NCI-H2171 treated with DMSO at 0.1 percent for 48 hours (cell line): ENCODE data around the gene ELFN1.

Experiments used
- DNase-seq: peaks from one replicate; lab custom pipeline; 2025; lab: John Stamatoyannopoulos, UW

Gene ELFN1

DNA sequence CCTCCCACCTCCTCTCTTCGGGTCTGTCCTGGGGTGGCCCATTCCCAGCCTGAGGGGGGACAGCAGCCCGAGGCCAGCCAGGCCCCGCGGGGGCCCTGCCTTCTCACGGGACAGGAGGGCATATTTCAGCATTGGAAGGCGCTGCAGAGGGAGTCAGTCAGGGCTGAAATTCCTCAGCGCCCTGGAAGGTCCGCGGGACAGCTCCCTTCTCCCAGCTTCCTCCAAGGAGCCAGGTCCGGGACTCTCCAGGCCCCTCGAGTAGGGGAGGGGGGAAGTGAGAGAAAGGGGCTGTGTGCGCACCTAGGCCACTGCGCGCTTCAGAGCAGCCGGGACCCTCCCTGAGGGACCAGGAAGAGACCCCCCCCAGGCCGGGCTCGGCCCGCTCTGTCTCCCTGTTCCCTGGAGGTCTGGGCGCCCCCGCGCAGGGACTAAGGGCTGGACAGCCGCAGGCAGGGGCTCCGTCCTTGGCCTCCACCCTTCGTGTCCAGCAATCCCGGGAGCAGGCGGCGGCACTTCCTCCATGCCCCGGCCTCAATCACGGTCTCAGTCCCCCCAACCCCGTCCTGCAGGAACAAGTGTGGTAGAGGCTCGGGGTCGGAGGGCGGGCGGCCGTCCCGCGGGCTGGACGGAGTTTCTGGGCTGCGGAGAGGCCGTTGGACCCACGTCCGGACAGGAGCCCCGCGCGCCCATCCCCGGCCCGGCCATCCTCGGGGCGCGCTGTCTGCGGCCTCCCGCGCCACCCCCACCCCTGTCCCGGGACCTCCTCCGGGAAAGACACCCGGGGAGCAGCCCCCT lies 6.0 kb upstream of the ELFN1 start:
- no peak for DNase-seq

GRCh38 chr7:1664711-1665548 lies 5.1 kb upstream of the ELFN1 start:
- peak; percentile 46 for DNase-seq

DNA sequence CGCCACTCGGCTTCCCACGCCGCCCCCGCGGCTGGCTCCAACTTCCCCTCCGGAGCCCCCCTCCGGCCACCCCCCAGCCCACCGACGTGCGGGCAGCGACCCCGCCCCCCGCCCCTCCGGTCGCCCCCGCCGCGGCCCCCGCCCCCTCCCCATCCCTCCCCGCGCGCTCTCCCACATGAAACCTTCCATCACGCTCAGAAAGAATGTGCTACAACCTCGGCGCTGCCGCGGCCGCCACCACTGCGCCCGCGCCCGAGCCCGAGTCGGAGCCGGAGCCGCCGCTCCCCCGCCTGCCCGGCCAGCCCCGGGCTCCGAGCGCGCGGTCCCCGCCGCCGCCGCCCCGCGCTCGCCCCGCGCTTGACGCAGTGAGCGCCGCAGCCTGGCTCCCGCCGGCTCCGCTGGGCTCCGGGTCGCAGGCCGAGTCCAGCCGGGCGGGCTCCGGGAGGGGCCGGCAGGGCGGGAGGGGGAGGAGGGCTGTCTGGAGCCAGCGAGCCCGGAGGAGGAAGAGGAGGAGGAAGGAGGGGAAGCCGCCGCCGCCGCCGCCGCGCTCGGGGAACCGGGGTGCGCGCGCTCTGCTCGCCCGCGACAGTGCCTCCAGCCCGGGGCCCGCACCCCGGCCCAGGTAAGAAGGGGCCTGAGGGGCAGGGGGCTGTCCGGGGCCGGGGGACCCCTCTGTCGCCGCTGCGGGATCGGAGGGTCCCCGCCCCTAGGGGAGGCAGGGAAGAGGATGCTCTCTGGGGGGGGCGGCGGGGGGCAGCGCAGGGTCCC lies 4.3 kb upstream of the ELFN1 start:
- no peak for DNase-seq

GRCh38 chr7:1666317-1666822 lies 3.7 kb upstream of the ELFN1 start:
- DNase-seq: no peak

DNA sequence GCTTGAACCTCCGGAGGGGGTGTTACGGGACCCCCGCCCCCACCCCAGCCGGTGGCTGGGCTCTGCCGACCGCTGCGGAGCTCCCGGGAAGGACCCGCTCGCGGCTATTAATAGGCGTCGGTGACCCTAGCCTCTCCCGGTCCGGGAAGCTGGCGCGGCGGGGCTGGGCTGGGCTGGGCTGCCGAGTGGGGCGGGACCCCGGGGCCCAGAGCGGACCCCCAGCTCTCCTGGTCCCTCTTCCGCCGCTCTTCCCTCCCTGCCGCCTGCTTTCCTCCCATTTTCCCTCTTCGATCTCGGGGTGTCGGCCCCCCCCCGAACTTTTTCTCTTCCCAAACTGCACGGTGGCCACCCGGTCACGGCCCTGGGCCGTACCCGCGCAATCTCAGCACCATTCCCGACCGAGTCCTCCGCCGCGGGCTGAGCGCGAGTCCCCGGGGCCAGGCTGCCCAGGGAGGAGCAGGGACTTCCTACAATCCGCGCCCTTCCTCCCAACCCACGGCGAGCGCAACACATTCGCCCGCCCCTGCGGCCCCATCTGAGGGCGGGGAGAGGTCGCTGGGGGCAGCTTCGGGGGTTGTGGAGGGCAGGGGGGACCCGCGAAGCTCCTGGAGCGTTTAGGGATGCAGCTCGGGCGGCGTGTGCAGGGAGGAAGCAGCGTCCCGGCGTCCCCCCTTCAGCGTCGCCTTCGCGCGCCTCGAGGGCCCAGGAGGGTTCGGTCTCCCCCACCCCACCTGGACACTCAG lies 3.1 kb upstream of the ELFN1 start:
- no peak for DNase-seq

DNA sequence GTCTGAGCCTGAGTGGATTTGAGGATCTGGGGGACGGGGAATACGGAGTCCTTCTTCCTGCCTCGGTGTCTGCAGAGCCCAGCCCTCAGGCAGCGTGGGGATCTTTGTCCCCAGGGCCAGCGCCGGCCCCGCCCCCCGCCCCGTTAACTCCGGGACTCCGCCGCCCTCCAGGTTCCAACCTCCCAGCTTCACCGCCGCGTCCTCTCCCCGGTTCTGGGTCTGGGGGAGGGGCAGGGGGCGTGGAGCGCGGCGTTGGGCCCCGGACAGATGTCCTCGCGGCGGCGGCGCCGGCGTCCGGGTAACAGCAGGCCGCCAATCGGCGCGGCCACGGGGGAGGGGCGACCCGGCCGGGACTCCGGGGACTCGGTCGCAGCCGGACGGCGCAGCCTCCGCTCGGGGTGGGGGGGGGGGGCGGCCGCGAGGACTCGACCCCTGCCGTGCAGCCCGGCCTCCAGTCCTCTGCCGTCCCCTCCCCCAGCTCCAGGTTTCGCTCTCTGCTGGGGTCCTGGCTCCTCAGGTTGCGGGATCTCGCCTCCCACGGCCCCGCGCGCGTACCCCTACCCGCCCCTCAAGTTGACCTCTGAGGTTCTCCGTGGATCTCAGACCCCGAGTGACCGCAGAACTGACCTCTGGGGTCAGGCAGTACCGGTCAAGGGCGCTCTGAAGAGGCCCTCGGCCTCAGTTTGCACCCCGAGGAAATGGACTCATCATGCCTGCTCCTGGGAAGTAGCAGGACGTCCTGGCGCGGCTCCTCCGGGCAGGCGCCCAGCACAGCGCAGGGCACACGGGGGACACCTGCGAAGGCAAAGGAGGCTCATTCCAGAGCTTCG lies 2.3 kb upstream of the ELFN1 start:
- DNase-seq: no peak

DNA sequence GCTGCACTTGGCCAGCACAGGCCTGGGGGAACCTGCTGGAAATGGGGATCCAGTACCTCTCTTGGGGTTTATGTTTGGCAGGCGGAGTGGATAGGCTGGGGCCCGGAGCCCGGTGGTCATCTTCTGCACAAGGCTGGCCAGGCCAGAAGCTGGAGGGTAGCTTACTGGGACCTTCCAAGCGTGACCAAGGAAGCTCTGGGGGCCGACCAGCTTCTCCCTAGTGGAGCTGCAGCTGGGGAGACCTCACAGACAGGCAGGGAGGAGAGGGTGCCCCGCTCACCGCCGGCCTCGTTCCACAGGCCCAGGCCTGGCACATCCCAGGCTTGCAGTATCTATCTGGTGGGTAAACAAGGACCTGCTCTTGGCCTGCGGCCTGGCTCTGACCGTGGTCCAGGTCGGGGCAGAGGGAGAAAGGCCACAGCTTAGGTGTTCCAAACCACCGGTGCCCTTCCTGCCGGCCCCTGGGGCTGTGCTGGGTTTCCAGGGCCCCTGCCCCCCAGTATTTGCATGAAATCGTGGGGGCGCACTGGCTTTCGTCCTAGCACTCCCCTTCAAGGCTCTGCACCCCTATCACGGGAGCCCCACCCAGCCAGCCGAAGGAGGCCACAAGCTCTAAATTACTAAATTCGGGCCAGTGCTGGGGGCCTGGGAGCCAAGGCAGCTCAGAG lies 1.5 kb upstream of the ELFN1 start:
- no peak for DNase-seq

- no peak for DNase-seq
These were observed 769 bp upstream of the ELFN1 start for GRCh38 chr7:1669064-1669951.

- DNase-seq: no peak
These were observed 967 bp downstream of the ELFN1 start for GRCh38 chr7:1670894-1671593.

GRCh38 chr7:1671594-1672451 lies 1.7 kb downstream of the ELFN1 start:
- no peak for DNase-seq

DNA sequence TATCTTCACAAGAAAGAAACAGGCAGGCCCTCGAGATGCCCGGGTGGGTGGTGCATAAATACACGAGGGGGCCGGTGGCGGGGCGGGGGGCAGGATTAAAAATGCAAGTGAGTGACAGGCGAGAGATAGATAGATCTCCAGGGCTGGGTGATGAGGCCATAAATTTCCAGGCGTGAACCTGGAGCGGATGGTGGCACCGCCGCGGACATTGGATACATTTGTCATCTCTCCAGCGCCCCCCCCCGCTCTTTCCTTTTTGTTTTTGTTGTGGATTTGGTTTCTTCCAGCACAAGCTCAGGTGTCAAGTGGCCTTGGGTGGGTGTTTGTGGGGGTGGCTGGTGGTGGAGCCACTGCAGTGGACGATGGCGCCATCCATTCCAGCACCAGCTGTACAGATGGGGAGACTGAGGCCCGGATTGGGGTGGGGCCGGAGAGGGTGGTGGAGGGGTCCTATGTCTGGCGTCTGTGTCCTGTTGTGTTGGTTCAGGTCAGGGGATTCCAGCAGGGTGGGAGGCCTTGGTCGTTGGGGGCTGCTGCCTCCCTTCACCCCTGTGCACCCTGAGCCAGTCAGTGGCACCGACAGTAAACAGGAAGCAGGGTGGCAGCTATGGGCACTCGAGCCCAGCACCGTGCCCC lies 2.9 kb downstream of the ELFN1 start:
- DNase-seq: no peak

DNA sequence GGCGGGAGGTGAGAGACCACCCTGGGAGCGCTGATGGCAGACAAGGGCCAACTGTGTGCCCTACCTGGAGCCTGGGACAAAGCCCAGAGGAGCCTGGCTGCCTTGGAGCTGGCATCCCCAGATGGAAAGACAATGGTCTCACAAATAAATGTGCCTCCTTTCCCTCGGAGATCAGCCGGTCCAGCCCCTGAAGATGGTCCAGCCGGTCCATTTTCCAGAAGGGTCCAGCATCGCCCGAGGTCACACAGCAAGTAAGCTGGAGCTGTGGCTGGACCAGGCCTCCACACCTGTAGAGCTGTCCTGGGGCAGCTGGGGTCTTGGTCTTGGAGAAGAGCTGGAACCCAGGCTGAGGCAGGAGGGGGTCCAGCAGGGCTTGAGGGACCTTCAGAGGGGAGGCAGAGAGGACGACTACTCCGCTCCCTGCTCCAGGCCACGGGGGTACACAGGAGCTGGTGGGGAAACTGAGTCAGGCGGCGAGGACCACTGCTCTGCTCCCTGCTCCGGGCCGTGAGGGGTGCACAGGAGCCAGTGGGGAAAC lies 3.6 kb downstream of the ELFN1 start:
- DNase-seq: no peak

DNA sequence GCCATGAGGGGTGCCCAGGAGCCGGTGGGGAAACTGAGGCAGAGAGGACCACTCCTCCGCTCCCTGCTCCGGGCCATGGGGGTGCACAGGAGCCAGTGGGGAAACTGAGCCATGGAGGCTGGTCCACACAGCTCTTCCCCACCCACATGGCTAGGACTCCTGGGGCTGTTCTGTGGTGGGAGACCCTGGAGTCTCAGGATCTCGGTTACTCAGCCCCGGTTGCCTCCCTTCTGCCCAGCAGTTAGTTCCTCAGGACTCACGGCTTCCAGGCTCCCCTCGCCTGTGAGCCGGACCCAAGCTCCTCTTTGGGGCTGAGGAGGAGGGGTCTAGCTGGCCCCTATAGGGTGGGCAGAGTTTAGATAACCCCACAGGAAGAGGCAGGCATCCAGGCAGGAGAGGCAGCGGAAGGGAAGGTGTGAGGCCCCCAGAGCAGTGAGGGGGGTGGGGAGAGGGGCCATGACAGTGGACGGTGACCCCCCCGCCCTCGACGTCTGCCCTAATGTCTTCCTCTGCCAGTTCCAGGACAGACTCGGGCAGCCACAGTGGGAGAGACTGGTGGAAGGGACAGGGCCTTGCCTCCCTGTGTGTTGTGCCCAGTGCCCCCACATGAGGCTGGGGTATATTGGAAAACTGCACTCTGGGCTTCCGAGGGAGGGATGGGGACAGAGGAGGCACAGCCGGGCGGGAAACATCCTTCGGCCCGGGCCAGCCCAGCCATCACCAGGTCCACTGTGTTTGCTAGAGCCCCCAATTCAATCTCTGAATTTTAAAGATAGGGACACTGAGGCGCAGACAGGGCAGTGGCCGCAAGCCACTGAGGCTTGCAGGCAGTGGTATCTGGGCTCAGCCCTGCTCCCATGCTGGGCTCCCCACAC lies 4.3 kb downstream of the ELFN1 start:
- DNase-seq: no peak

DNA sequence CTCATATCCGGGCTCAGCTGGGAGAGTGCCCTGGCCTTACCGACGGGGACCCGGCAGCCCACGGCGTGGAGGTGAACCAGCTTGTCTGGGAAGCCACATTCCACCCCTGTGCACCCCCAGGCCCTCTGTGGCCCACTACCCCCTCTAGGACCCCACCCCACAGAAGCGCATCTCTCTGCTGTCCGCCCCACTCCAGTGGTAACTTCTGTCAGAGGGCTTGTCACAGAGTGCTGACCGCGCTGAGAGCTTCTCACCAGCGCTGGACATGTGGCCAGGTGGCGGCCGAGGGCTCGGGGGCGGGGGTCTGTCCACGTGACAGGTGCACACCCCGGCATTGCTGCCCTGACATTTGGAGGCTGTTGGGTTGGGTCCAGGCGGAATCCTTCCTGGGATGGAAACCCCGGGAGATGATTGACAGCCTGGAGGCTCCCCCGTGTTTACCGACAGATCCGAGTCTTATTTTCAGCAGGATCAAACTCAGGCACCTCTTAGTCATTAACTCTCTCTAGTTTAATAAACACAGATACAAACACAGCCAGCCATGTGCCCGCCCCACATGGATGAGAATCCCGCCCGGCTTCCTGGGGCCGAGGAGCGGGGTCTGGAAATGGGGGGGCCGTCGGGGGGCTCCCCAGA lies 5.1 kb downstream of the ELFN1 start:
- no peak for DNase-seq
